ENCODE data around the gene ALS2CL.

ALS2CL gene

DNA sequence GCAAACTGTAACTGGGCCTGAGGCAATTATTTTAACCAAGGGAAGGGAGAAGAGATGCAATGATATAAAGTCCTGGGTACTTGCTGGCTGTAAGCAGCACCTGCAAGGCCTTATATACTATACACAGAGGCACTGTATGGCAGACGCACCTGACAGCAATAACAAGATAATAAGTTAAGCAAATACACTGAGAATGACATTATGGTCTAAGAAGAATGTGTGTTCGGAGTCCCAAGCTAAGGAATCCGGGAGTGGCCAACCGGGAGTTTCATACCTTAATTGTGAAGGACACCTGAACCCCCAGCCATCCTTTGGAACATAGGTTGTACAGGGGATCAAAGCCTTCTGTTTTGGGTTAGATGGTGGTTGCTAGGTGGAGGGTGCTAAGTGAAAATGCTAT lies 67.4 kb downstream of the ALS2CL start:
- DNase-seq, result no peak

DNA sequence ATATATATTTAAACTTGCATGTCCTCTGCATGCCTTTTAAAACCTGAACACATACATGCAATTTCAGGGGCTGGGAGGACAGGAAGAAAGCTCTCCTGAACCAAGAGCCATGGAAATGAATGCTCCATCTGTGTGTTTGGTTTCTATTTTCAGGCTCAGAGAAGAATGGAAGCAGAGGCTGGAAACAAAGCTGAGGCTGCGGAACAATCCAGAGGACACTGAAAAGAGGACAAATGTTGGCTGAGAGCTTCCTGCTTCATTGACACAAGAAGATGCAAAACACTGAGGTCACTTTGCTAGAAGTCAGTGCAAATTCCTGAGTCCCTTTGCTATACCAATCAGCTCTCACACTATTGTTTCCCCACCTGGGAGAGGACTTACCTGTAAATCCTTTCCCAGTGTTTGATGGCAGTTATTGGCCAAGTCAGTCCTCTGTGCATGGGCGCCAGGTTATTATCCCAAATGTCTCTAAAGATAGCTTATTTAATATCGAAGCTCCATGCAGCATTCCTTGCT lies 68.4 kb downstream of the ALS2CL start:
- DNase-seq, result no peak

DNA sequence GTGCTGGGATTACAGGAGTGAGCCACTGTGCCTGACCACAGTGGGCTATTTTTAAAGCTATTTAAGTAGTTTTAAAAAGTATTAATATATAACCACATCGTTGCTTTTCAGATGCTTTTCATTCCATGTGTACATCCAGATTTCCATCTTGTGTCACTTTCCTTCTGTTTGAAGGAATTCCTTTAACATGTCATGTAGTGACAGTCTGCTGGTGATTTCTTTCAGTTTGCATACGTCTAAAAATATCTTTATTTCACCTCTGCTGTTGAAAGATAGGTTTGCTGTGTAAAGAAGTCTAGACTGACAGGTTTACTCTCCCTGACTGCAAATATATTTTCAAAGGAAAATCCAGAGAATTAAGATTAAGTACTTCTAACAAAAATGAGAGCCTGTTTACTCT lies 68.9 kb downstream of the ALS2CL start:
- no peak for DNase-seq

DNA sequence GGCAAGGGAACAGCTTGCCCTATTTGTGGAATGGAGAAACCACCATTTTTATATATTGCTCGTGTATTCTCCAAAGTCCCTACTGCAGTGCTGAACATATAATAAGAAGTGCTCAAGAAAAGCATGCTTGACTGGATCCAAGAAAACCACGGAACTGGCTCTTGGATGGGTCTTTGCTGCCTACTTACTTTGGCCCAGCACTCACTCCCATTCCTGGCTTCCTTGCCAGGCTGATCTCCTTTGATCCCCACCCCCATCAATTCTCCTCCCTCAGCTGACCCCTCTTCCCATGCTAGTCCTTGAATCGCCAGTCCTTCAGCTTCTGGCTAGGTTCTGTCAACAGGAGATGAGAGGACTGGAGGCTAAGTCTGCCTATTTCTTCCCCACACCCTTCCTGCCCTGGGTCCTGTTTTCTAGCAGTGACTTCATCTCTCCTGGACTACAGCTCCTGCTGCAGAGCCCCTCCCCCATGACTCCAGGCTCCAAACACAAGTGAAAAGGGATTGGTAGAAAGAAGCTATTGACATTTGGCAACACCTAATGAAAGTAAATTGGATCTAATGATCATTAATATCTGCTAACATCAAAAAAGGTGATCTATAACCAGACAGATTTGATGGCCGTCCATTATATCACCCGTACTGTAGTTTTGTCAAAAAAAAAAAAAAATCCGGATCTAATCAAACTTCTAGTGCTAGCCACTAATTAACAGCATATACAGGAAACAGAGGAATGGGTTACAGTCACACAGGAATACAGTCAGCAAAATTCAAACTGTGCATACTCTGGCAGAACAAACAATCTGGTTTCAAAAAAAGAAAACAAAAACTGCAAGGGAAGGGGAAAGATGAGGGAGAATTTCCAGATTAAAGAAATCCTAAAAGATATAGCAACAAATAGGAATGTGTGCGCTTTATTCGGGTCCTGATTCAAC lies 73.4 kb downstream of the ALS2CL start:
- no peak for DNase-seq

All from NCI-H82 (cell line).